Activated CD8-positive, alpha-beta memory T cell treated with anti-CD3 and anti-CD28 coated beads for 24 hours (primary cell): ENCODE results near the gene DCUN1D4.
"Not testable (repeated sequence)": the region's sequence is repeated elsewhere in the genome, so short reads cannot be mapped to it uniquely, and the experiment has no call there.

Source experiments
- DNase-seq: peaks from one replicate; pipeline ENCODE4 v3.0.0-alpha.2; 2020

DCUN1D4 gene

DNA sequence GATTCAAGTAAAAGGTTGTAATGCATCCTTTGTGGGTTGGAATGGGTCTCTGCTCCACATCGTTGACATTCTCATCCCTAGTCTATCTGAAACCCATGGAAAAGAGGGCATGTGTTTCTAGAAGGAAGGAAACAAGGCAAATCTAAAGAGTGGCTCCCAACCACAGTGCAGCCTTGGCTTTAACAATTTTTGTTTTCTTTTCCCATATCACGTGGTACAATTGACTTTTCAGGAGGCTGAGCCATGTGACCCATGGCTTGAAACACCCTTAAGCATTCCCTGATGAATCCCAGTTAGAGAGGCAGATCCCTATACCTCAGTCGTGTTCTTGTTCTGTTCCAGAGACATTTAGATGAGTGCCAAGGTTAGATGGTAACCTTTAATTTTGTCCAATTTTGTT is 12.8 kb downstream of the DCUN1D4 start:
- no peak for DNase-seq

DNA sequence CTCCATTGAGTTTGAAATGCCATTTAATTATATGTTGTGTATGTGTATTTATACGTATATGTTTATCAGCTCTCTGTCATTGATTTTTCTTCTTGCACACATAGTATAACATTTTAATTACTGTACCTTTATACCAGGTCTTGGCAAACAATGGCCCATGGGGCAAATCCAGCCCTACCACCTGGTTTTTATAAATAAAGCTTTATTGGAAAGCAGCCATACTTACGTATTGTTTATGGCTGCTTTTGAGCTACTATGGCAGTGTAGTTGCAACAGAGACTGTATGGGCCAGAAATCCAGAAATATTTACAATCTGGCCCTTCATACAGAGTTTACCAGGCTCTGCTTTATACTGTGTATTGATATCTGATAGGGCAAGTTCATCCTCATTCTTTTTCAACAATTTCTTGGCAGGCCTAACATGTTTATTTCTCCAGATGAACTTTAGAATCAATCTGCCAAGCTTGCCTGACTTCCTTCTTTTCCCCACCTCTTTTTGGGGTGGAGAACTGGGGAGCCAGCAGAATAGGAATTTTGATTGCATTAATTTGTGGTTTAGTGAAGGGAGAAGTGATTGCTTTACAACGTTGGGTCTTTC is 15.8 kb downstream of the DCUN1D4 start:
- DNase-seq: no peak

- no peak for DNase-seq
These were observed 16.6 kb downstream of the DCUN1D4 start for GRCh38 chr4:51859476-51860031.

- DNase-seq: no peak
These were observed 19.2 kb downstream of the DCUN1D4 start for GRCh38 chr4:51862199-51862598.

DNA sequence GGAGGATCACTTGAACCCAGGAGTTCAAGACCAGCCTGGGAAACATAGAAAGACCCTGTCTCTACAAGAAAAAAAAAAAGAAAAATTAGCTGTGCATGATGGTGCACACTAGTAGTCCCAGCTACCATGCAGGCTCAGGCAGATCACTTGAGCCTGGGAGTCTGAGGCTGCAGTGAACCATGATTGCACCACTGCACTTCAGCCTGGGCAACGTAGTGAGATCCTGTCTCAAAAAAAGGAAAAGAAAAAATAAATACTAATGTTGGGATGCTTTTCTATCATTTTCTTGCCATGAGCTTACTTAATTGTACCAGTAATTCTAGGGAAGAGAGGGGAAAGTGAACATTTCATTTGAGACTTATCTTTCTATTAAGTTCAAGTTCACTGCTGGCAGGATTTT is 19.8 kb downstream of the DCUN1D4 start:
- no peak for DNase-seq

- no peak for DNase-seq
These were observed 22.8 kb downstream of the DCUN1D4 start for GRCh38 chr4:51865717-51866116.

DNA sequence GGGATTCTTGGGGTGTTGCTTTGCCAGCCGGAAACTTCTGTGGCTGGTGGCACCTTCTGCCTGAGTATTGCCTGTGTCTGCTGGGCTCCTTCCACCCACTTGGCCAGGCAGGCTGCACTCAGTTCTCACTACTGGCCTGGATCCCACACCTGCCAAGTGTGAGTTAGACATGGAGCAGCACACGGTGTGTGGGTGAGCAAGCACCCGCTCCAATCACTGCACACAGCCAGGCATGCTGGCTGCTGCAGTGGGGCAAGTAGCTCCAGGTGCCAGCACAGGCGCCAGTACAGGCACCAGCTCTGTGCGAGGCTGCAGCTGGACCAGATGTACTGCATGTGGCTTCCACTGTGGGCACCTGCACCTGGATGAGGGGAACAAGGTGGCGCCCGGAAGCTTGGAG is 23.9 kb downstream of the DCUN1D4 start:
- DNase-seq: no peak

- DNase-seq: no peak
These were observed 24.9 kb downstream of the DCUN1D4 start for GRCh38 chr4:51867689-51868448.

- DNase-seq: no peak
These were observed 25.5 kb downstream of the DCUN1D4 start for GRCh38 chr4:51868449-51868847.

- DNase-seq: no peak
These were observed 27.7 kb downstream of the DCUN1D4 start for GRCh38 chr4:51870441-51871188.

- DNase-seq: no peak
These were observed 29.5 kb downstream of the DCUN1D4 start for GRCh38 chr4:51872283-51872997.

- DNase-seq: no peak
These were observed 31.6 kb downstream of the DCUN1D4 start for GRCh38 chr4:51874551-51874950.

DNA sequence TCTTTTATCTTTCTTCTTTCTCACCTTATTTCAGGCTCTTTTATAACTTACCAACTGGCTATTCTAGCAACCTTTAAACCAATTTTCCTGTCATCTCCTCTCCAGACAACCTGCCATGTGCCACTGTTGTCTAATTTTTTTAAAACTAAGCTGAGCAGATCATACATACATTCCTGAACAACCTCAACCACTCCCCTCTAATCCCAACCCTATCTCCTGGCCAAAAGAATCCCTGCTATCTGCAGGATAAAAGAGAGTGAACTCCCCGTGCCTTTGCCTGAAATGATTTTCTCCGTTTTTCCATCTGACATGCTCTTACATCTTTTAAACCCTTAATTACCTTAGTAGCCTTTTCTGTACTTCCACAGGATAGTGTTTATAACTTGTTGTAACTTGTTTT is 35.5 kb downstream of the DCUN1D4 start:
- no peak for DNase-seq

DNA sequence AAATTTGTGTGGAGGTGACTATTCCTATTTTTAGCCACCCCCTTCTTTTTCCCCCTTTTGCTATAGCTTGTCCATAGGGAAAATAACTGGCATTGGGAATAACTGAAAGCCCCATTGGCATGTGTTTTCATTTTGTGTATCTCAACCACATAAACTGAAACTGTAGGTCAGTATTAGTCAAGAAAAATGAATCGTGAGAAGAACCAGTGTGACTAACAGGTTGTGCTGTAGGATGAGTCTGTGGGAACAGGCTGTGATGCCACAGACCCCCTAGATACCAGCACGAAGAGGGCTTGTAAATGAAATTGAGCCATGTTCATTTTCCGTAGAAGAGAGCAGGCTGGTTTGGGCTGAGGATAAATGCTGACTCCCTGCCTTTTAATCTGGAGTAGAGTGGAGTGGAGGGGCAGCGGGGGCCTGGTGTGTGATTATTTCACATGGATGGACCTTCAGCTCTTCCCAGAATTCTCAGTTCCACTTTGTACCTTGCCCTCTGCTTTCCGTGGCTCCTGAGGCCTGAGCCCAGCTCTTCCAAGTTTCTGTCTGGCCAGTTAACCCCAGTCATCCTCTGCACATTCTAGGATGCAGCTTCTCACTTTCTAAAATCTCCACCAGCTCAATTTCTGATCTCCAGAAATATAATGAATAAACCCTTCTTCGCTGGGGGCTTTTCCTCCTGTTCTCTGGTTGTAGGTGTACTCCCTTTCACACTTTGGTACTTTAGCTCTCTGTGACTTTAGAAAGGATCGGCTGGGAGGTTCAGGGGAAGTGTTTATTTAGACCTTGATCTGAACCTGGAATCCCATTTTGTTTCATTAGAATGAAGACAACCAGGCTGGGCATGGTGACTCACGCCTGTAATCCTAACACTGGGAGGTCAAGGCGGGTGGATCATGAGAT is 37.3 kb downstream of the DCUN1D4 start:
- DNase-seq: no peak

DNA sequence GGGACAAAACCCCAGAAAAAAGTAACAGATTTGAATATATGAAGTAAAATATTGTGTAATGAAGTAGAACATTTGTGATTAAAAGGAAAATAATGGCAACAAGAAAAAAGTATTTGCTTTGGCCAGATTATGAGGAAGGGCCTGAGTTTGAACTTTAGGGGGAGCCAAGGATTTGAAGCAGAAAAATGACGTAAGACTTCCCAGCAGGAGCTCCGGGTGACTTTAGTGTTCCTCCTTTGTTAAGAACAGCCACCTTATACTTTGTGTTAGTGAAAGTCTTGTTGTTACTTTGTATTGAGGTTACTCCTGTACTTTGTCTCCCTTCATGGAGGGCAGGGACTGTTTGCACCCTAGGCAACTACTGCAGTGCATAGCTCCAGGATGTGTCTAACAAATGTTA is 41.1 kb downstream of the DCUN1D4 start:
- no peak for DNase-seq

DNA sequence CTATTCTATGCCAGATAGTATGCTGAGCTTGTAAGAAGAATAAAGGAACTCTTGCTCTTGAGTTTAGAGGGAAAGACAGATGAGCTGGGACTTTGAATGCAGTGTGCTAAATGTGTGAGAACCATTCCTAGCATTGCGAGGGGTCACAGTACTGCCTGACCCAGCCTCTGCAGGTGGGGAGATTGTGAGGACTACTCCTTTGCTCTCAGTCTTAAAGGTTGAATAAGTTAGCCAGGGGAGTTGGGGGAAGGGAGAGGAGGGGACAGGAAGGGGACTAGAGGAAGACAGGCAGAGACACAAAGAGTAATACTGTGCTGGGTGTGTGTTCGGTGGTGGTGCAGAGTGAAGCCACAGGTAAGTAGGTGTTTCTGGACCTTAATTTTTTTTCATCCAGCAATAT is 41.7 kb downstream of the DCUN1D4 start:
- DNase-seq: no peak

GRCh38 chr4:51885363-51885762 is 42.4 kb downstream of the DCUN1D4 start:
- no peak for DNase-seq

DNA sequence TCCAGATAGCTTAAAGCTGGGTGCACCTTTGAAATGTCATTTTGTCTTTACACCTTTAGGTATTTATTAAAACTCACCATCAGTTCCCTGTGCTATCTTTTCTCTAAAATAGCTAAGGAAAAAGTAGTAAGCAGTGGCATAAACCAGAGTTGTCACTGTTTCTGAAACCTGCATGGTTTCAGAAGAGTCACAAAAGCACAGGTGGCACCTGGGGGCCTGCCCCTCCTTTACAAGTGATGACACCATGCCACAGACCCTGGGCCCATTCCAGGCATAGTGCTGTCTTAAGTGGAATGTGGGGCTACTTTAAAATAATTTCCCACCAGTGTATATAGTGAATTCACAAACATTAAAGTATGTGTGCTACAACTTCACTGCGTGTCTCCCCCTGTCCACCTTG is 47.8 kb downstream of the DCUN1D4 start:
- DNase-seq: no peak

DNA sequence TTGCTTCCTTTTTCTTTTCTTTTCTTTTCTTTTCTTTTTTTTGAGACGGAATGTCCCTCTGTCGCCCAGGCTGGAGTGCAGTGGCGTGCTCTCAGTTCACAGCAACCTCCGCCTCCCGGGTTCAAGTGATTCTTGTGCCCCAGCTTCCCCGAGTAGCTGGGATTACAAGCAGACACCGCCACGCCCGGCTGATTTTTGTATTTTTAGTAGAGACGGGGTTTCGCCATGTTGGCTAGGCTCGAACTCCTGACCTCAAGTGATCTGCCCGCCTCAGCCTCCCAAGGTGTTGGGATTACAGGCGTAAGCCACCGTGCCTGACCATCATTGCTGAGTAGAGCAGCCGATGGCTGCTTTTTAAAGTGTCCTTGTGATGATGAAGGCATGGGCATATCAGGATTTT is 50.4 kb downstream of the DCUN1D4 start:
- DNase-seq: not testable (repeated sequence)

- no peak for DNase-seq
These were observed 51.2 kb downstream of the DCUN1D4 start for GRCh38 chr4:51894059-51894645.

GRCh38 chr4:51895158-51895557 is 52.2 kb downstream of the DCUN1D4 start:
- no peak for DNase-seq
